Measurements from ENCODE around the gene TPD52L1.

The TPD52L1 gene

DNA sequence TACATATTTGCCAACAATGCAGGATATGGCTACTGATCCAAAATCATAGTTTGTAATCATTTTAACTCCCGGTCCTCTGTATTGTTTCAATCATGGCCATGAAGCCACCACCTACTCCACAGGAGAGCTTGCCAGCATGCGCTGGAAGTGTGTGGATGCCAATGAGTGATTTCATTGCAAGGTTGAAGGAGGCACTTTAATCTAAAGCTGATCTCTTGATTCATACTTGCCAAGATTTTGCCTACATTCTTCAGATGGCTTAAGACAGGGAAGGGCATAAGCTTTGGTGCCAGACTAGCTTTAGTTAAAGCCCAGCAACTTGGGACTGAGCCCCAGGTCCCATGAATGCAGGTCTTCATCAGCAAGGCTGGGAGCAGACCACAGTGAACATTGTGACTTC is 58.8 kb downstream of the TPD52L1 start:
- Histone ChIP-seq H3K4me1 (ENCODE audit: control insufficient read depth in 1 of 2, insufficient read depth in 1 of 2, low read depth in 1 of 2, low read length in 1 of 2) (no peaks in the 10 kb centered on the region), H3K36me3 (no peaks in the 10 kb centered on the region), H3K4me3 (ENCODE audit: low read depth in 1 of 2, low read length in 1 of 2) (no peak overlapping the region), H3K27me3 (peaks cover 6% of the 10 kb centered on the region), H3K9me3 (no peaks in the 10 kb centered on the region), H3K27ac (no peak overlapping the region)
- TF ChIP-seq, protein P1, sequence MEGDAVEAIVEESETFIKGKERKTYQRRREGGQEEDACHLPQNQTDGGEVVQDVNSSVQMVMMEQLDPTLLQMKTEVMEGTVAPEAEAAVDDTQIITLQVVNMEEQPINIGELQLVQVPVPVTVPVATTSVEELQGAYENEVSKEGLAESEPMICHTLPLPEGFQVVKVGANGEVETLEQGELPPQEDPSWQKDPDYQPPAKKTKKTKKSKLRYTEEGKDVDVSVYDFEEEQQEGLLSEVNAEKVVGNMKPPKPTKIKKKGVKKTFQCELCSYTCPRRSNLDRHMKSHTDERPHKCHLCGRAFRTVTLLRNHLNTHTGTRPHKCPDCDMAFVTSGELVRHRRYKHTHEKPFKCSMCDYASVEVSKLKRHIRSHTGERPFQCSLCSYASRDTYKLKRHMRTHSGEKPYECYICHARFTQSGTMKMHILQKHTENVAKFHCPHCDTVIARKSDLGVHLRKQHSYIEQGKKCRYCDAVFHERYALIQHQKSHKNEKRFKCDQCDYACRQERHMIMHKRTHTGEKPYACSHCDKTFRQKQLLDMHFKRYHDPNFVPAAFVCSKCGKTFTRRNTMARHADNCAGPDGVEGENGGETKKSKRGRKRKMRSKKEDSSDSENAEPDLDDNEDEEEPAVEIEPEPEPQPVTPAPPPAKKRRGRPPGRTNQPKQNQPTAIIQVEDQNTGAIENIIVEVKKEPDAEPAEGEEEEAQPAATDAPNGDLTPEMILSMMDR (IDR thresholded peaks at IDR 0.05) = no peak

DNA sequence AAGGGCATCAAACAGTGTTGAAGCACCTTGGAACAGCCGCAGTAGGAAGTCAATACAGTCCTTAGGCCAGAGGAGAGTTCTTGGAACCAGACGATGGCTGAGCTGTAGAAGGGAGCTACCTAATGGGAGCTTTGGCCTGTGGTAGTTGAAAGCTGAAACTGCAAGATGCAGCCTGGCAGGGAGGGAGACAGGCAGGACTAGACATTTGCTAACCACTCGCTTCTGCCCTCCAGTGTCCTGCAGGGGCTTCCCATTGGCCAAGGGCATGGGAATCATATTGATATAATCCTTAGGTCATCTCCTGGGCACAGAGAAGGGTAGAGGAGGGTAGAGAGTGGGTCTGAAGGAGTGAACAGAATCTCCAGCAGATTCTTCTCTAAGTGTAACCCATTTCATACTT is 60.4 kb downstream of the TPD52L1 start:
- H3K4me1 ChIP-seq (ENCODE audit: control insufficient read depth in 1 of 2, insufficient read depth in 1 of 2, low read depth in 1 of 2, low read length in 1 of 2) = no peaks in the 10 kb centered on the region
- TF ChIP-seq, protein P1 (IDR thresholded peaks at IDR 0.05) = no peak
- H3K9me3 ChIP-seq = no peaks in the 10 kb centered on the region
- no peak overlapping the region for H3K4me3 ChIP-seq (ENCODE audit: low read depth in 1 of 2, low read length in 1 of 2)
- no peaks in the 10 kb centered on the region for H3K36me3 ChIP-seq
- no peak overlapping the region for H3K27ac ChIP-seq
- H3K27me3 ChIP-seq = peaks cover 6% of the 10 kb centered on the region

DNA sequence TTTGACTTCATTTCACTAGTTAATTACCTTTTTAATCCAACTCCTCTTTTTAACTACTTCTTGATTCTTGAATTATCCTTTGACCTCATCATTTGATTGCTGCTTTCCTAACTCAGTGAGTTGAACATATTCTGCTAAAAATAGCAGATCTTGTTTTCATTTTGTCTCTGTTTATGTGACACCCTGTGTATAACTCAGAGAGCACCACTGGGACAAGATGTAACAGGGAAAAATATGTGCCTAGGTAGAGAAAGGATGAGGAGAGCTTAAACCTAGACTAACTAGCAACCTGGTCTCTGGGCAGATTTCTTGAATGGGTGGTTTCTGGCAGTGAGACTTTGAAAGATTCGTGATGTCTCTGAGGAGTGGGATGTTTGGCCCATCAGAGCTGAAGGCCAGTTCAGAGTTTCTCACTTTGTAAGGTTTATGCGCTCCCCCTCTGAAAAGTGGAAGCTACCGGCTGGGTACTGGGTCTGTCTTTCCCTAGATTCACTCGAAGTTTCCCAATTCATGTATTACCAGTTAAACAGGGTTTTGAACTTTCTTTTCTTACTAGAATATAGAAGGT is 61.8 kb downstream of the TPD52L1 start:
- H3K4me1 ChIP-seq (ENCODE audit: control insufficient read depth in 1 of 2, insufficient read depth in 1 of 2, low read depth in 1 of 2, low read length in 1 of 2) = no peaks in the 10 kb centered on the region
- H3K27ac ChIP-seq = no peak overlapping the region
- TF ChIP-seq, protein P1 (IDR thresholded peaks at IDR 0.05) = no peak
- H3K9me3 ChIP-seq = no peaks in the 10 kb centered on the region
- peaks cover 6% of the 10 kb centered on the region for H3K27me3 ChIP-seq
- H3K36me3 ChIP-seq = no peaks in the 10 kb centered on the region
- no peak overlapping the region for H3K4me3 ChIP-seq (ENCODE audit: low read depth in 1 of 2, low read length in 1 of 2)

DNA sequence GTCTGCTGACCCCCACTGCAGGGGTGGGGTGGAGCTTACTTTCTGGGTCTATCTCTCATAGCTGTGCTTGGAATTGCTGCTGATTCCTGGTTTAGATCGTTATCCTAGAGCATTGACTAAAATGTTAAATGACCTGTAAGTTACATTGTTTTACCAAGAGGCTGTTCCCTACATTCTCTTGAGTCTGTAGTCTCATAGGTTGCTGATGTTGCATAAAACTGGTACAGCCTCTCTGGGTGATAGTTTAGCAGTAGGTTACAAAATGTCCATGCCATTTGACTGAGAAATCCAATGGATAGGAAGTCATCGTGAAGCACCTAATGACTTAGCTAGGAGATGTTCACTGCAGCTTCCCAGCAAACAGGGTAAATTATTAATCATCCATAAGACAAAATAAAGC is 62.4 kb downstream of the TPD52L1 start:
- Histone ChIP-seq H3K4me1 (ENCODE audit: control insufficient read depth in 1 of 2, insufficient read depth in 1 of 2, low read depth in 1 of 2, low read length in 1 of 2) (no peaks in the 10 kb centered on the region), H3K4me3 (ENCODE audit: low read depth in 1 of 2, low read length in 1 of 2) (no peak overlapping the region), H3K27ac (no peak overlapping the region), H3K9me3 (no peaks in the 10 kb centered on the region), H3K27me3 (peaks cover 6% of the 10 kb centered on the region), H3K36me3 (no peaks in the 10 kb centered on the region)
- TF ChIP-seq, protein P1 (IDR thresholded peaks at IDR 0.05) = no peak

DNA sequence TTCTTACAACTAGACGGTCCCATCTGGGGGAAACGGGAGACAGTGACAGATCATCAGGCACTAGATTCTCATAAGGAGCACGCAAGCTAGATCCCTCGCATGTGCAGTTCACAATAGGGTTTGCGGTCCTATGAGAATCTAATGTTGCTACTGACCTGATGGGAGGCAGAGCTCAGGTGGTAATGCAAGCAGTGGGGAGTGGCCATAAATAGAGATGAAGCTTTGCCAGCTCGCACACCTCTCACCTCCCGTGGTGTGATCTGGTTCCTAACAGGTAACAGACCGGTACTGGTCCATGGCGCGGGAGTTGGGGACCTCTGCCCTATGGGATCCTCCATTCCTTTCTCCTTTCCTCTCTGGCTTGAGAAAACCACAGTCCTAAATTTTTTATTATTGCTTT is 63.8 kb downstream of the TPD52L1 start:
- TF ChIP-seq, protein P1 (IDR thresholded peaks at IDR 0.05) = no peak
- Histone ChIP-seq H3K9me3 (no peaks in the 10 kb centered on the region), H3K4me1 (ENCODE audit: control insufficient read depth in 1 of 2, insufficient read depth in 1 of 2, low read depth in 1 of 2, low read length in 1 of 2) (no peaks in the 10 kb centered on the region), H3K4me3 (ENCODE audit: low read depth in 1 of 2, low read length in 1 of 2) (no peak overlapping the region), H3K36me3 (no peaks in the 10 kb centered on the region), H3K27me3 (peaks cover 6% of the 10 kb centered on the region), H3K27ac (no peak overlapping the region)

DNA sequence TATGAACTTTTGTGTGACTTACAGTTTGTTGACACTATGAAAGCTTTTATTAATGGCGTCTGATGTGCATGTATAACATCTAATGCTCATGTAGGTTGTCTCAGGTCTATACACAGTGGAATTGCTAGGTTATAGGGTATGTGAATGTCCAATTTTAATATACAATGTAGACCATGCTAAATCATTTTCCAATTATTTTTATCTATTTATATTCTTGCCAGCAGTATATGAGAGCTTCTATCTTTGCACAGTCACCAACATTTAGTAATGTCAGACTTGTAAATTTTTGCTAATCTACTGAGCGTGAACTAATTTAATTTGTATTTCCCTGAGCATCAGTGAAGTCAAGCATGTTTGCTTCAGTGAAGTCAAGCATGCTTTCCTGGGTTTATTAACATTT is 64.4 kb downstream of the TPD52L1 start:
- Histone ChIP-seq H3K36me3 (no peaks in the 10 kb centered on the region), H3K9me3 (no peaks in the 10 kb centered on the region)

More for the DNA sequence above, 64.4 kb downstream of the TPD52L1 start:
- no peak overlapping the region for H3K27ac ChIP-seq
- H3K4me3 ChIP-seq (ENCODE audit: low read depth in 1 of 2, low read length in 1 of 2) = no peak overlapping the region
- H3K4me1 ChIP-seq (ENCODE audit: control insufficient read depth in 1 of 2, insufficient read depth in 1 of 2, low read depth in 1 of 2, low read length in 1 of 2) = no peaks in the 10 kb centered on the region
- TF ChIP-seq, protein P1 (IDR thresholded peaks at IDR 0.05) = no peak
- H3K27me3 ChIP-seq = peaks cover 6% of the 10 kb centered on the region

Measured in neutrophil (primary cell).